WTC11 (cell line): ENCODE data around the gene AADAT. TPM values are rescaled to one million over a fixed set of nuclear protein-coding genes. Genes with fewer than 3 reads are reported as not detected.
A peak's percentile ranks its signal among the peaks of the same experiment; 100 is the strongest.

ENCODE experiments used
- ATAC-seq: fragments of 200-7000 bp; cut with Tn5 transposase; 2 replicates; pipeline ENCODE4 v1.10.0; 2021; ENCODE audit warnings: mild to moderate bottlenecking, moderate library complexity
- CTCF ChIA-PET: fragments of 300-600 bp; sonication (Branson Sonifier 250); formaldehyde crosslinking; loops from one replicate; lab custom pipeline; 2021; ENCODE audit warnings: antibody characterized with exemption; lab: Charles Lee
- POLR2A ChIA-PET: fragments of 350-600 bp; sonication (Branson Sonifier 250); formaldehyde crosslinking; loops from one replicate; lab custom pipeline; 2021; ENCODE audit warnings: antibody characterized with exemption; lab: Charles Lee
- DNase-seq: peaks from one replicate; pipeline ENCODE4 v3.0.0; 2021; ENCODE audit warnings: low spot score
- H3K27ac Mint-ChIP-seq: 2 replicates; pipeline ENCODE4 v1.8.0; 2021; ENCODE audit warnings: mixed read lengths
- H3K27me3 Mint-ChIP-seq: 2 replicates; pipeline ENCODE4 v1.8.0; 2021; ENCODE audit warnings: low read depth, mild to moderate bottlenecking, moderate library complexity, mixed read lengths
- H3K36me3 Mint-ChIP-seq: 2 replicates; pipeline ENCODE4 v1.8.0; 2021; ENCODE audit warnings: mixed read lengths
- H3K4me1 Mint-ChIP-seq: 2 replicates; pipeline ENCODE4 v1.8.0; 2022; ENCODE audit warnings: mixed read lengths
- H3K4me3 Mint-ChIP-seq: 2 replicates; pipeline ENCODE4 v1.8.0; 2021; ENCODE audit warnings: mild to moderate bottlenecking, moderate library complexity, mixed read lengths
- H3K9me3 Mint-ChIP-seq: 2 replicates; pipeline ENCODE4 v1.8.0; 2021; ENCODE audit warnings: mixed read lengths
- CBFB ChIP-seq: sonication (generic); formaldehyde crosslinking; IDR thresholded peaks from 2 replicates; pipeline ENCODE4 v1.8.1; 2022; ENCODE audit warnings: mild to moderate bottlenecking, low read depth, missing genetic modification reagents
- CREB1 ChIP-seq: sonication (generic); formaldehyde crosslinking; IDR thresholded peaks from 2 replicates; pipeline ENCODE4 v1.8.0; 2023; ENCODE audit warnings: mild to moderate bottlenecking, missing genetic modification reagents
- FOXJ3 ChIP-seq: sonication (generic); formaldehyde crosslinking; IDR thresholded peaks from 2 replicates; pipeline ENCODE4 v1.9.0; 2021; ENCODE audit warnings: missing genetic modification reagents, mild to moderate bottlenecking, borderline replicate concordance
- FOXK1 ChIP-seq: sonication (generic); formaldehyde crosslinking; IDR thresholded peaks from 2 replicates; pipeline ENCODE4 v1.8.0; 2022; ENCODE audit warnings: mild to moderate bottlenecking, moderate library complexity, missing genetic modification reagents
- JUN ChIP-seq: sonication (generic); formaldehyde crosslinking; IDR thresholded peaks from 2 replicates; pipeline ENCODE4 v1.8.0; 2023; ENCODE audit warnings: mild to moderate bottlenecking, missing genetic modification reagents
- RORB ChIP-seq: fragments of 250-450 bp; sonication (Bioruptor Pico); IDR thresholded peaks from 2 replicates; pipeline ENCODE4 v1.9.0; 2021; ENCODE audit warnings: mild to moderate bottlenecking
- SOX15 ChIP-seq: fragments of 250-450 bp; sonication (Bioruptor Pico); IDR thresholded peaks from 2 replicates; pipeline ENCODE4 v1.9.0; 2021; ENCODE audit warnings: mild to moderate bottlenecking
- TEAD1 ChIP-seq: sonication (generic); formaldehyde crosslinking; IDR thresholded peaks from 2 replicates; pipeline ENCODE4 v1.8.0; 2022; ENCODE audit warnings: mild to moderate bottlenecking, missing genetic modification reagents
- ZNF138 ChIP-seq: sonication (generic); formaldehyde crosslinking; conservative IDR thresholded peaks from 2 replicates; pipeline ENCODE4 v1.8.1; 2022; ENCODE audit warnings: mild to moderate bottlenecking, moderate library complexity, missing genetic modification reagents
- ZNF219 ChIP-seq: sonication (generic); formaldehyde crosslinking; IDR thresholded peaks from 2 replicates; pipeline ENCODE4 v1.8.0; 2023; ENCODE audit warnings: missing genetic modification reagents, mild to moderate bottlenecking, borderline replicate concordance
- ZNF317 ChIP-seq: sonication (generic); formaldehyde crosslinking; IDR thresholded peaks from 2 replicates; pipeline ENCODE4 v1.8.1; 2023; ENCODE audit warnings: low read depth, mild to moderate bottlenecking, moderate library complexity, missing genetic modification reagents, borderline replicate concordance
- ZNF423 ChIP-seq: fragments of 250-450 bp; sonication (Bioruptor Pico); IDR thresholded peaks from 2 replicates; pipeline ENCODE4 v2.1.2; 2022; ENCODE audit warnings: mild to moderate bottlenecking, moderate library complexity
- total RNA-seq: library from RNA; stranded (reverse); gene quantifications from 3 replicates; pipeline ENCODE4 v1.2.3, GENCODE V29; 2021
- TF ChIP-seq, protein P1 (sequence below): sonication (generic); formaldehyde crosslinking; IDR thresholded peaks from 2 replicates; pipeline ENCODE4 v1.8.1; 2022; ENCODE audit warnings: mild to moderate bottlenecking, moderate library complexity, missing genetic modification reagents
- TF ChIP-seq, protein P2 (sequence below): sonication (generic); formaldehyde crosslinking; conservative IDR thresholded peaks from 2 replicates; pipeline ENCODE4 v1.8.1; 2023; ENCODE audit warnings: mild to moderate bottlenecking, low read depth, missing genetic modification reagents, moderate library complexity
- TF ChIP-seq, protein P3 (sequence below): sonication (generic); formaldehyde crosslinking; IDR thresholded peaks from 2 replicates; pipeline ENCODE4 v1.8.0; 2022; ENCODE audit warnings: mild to moderate bottlenecking, missing genetic modification reagents
- TF ChIP-seq, protein P4 (sequence below): sonication (generic); formaldehyde crosslinking; IDR thresholded peaks from 2 replicates; pipeline ENCODE4 v1.8.1; 2023; ENCODE audit warnings: mild to moderate bottlenecking, missing genetic modification reagents, moderate library complexity
- TF ChIP-seq, protein P5 (sequence below): fragments of 250-450 bp; sonication (Bioruptor Pico); IDR thresholded peaks from 2 replicates; pipeline ENCODE4 v1.9.0; 2021; ENCODE audit warnings: mild to moderate bottlenecking
- TF ChIP-seq, protein P6 (sequence below): sonication (generic); formaldehyde crosslinking; IDR thresholded peaks from 2 replicates; pipeline ENCODE4 v1.8.0; 2022; ENCODE audit warnings: mild to moderate bottlenecking, missing genetic modification reagents
- TF ChIP-seq, protein P7 (sequence below): sonication (generic); formaldehyde crosslinking; IDR thresholded peaks from 2 replicates; pipeline ENCODE4 v1.8.0; 2022; ENCODE audit warnings: mild to moderate bottlenecking, missing genetic modification reagents
- TF ChIP-seq, protein P8 (sequence below): fragments of 250-450 bp; sonication (Bioruptor Pico); IDR thresholded peaks from 2 replicates; pipeline ENCODE4 v1.9.0; 2021; ENCODE audit warnings: mild to moderate bottlenecking

The AADAT gene
- total RNA-seq, 1 experiment from 2014 or later, result 12.3 TPM

DNA sequence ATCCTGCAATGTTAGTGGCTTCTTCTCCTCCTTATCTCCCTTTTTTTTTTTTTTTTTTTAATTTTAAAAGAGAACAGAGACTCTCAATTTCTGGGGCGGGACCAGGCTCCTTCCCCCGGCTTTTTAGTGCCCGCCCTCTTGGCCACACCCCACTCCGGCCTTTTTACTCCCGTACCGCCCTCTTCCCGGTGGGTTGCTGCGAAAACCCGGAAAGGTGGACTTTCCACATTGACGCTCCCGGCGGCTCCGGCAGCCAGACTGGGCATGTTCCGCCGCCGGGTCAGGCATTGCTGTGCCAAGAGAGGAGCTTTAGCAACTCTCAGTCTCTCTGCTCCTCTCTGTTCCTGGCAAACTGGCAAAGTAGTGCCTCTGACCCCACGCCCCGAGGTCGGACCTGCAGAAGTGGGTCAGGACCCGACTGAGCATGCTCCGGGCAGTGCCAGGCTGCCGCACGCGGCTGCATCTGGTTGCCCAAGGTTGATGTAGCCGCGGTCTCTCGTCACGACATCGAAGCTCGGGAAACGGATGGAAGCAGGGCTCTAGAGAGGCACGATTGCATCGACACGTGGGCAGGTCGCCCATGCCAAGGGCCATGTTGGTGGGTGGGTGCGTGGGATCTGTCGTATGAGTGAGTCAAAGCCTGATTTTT, 62.5 kb downstream of the AADAT start (continued):
- TF ChIP-seq SOX15 (no peak), ZNF317 (CRISPR knock-in tag) (peak; percentile 64), CREB1 (peak; percentile 98), ZNF423 (CRISPR knock-in tag) (no peak), TEAD1 (CRISPR knock-in tag) (peak; percentile 95), CBFB (CRISPR knock-in tag) (peak; percentile 92; the same call in 1 of the 2 replicates), FOXK1 (CRISPR knock-in tag) (peak; percentile 96), ZNF138 (CRISPR knock-in tag) (peak; percentile 99)
- TF ChIP-seq, protein P1, sequence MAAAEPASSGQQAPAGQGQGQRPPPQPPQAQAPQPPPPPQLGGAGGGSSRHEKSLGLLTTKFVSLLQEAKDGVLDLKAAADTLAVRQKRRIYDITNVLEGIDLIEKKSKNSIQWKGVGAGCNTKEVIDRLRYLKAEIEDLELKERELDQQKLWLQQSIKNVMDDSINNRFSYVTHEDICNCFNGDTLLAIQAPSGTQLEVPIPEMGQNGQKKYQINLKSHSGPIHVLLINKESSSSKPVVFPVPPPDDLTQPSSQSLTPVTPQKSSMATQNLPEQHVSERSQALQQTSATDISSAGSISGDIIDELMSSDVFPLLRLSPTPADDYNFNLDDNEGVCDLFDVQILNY (CRISPR knock-in tag), result peak; percentile 90; the same call in 1 of the 2 replicates
- TF ChIP-seq, protein P2, sequence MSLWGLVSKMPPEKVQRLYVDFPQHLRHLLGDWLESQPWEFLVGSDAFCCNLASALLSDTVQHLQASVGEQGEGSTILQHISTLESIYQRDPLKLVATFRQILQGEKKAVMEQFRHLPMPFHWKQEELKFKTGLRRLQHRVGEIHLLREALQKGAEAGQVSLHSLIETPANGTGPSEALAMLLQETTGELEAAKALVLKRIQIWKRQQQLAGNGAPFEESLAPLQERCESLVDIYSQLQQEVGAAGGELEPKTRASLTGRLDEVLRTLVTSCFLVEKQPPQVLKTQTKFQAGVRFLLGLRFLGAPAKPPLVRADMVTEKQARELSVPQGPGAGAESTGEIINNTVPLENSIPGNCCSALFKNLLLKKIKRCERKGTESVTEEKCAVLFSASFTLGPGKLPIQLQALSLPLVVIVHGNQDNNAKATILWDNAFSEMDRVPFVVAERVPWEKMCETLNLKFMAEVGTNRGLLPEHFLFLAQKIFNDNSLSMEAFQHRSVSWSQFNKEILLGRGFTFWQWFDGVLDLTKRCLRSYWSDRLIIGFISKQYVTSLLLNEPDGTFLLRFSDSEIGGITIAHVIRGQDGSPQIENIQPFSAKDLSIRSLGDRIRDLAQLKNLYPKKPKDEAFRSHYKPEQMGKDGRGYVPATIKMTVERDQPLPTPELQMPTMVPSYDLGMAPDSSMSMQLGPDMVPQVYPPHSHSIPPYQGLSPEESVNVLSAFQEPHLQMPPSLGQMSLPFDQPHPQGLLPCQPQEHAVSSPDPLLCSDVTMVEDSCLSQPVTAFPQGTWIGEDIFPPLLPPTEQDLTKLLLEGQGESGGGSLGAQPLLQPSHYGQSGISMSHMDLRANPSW (CRISPR knock-in tag), result 0 out of 2 replicates have a peak, but pooled peaks have one; percentile 93

DNA sequence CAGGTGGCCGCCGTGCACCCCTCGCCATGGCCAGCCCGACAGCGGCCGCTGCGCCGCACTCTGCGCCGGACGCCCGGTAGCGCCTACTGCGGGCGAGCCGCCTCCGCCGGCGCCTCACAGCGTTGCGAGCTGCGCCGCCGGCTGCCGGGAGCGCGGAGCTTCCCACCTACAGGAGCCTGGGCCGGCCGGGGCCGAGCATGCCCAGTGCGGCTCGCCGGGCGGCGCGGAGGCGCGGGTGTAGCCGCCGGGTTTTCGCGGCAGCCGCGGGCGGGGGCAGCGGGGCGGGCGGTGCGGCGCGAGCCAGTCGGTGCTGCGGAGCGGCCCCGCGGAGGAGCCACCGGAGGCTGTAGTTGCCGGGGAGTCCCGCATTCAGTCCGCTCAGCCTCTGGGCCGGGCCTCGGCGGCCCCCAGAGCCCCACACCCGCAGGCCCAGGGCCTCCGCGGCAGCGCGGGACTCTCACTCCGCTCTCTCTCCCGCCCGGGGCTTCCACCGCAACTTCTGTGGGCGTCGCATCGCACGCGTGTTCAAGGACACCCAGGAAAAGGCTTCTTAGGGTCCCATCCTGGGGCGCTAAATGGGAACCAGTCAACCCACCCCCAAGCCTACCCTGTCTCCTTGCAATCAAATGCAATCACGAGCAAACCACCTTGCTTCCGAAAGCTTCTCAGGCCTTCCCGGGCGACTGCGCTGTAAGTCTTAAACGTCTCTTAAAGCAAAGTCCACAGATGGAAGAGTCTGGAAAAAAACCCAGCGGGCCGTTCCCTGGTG, 63.3 kb downstream of the AADAT start, which contains the start of gene MFAP3L:
MFAP3L (minus strand) TSS at position 143 of the 769 bp plus-strand sequence. CDS start 20,518 bp downstream, outside the sequence.
- CTCF ChIA-PET, result interaction anchor here (1.4 to 3.0 kb wide), 3 partner anchors 216 to 414 kb away, joined by 3 to 12 read pairs (median 9); partner anchors contain the start of gene NEK1
- peaks cover 9% of the 10 kb centered on the region; the same call in 1 of the 2 replicates for H3K9me3 Mint-ChIP-seq
- POLR2A ChIA-PET, result interaction anchor here (0.6 to 1.4 kb wide), 3 partner anchors 14 to 406 kb away, joined by 4 to 5 read pairs (median 4); partner anchors contain the start of gene CLCN3
- ATAC-seq, result peak; percentile 87
- H3K27ac Mint-ChIP-seq, result peak within 1 kb of the TSS; percentile 88
- peaks cover 10% of the 10 kb centered on the region for H3K36me3 Mint-ChIP-seq
- H3K4me1 Mint-ChIP-seq, result peaks cover 28% of the 10 kb centered on the region
- peak; percentile 88 for DNase-seq
- H3K4me3 Mint-ChIP-seq, result peak within 1 kb of the TSS; percentile 85
- peaks cover 50% of the 10 kb centered on the region for H3K27me3 Mint-ChIP-seq
- TF ChIP-seq, protein P3, sequence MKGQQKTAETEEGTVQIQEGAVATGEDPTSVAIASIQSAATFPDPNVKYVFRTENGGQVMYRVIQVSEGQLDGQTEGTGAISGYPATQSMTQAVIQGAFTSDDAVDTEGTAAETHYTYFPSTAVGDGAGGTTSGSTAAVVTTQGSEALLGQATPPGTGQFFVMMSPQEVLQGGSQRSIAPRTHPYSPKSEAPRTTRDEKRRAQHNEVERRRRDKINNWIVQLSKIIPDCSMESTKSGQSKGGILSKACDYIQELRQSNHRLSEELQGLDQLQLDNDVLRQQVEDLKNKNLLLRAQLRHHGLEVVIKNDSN (CRISPR knock-in tag), result no peak
- TF ChIP-seq JUN (CRISPR knock-in tag), result no peak
- TF ChIP-seq, protein P4, sequence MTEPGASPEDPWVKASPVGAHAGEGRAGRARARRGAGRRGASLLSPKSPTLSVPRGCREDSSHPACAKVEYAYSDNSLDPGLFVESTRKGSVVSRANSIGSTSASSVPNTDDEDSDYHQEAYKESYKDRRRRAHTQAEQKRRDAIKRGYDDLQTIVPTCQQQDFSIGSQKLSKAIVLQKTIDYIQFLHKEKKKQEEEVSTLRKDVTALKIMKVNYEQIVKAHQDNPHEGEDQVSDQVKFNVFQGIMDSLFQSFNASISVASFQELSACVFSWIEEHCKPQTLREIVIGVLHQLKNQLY (CRISPR knock-in tag), result no peak
- no peak for TF ChIP-seq RORB (CRISPR knock-in tag)
- TF ChIP-seq, protein P1 (CRISPR knock-in tag), result peak; percentile 73
- no peak for TF ChIP-seq FOXJ3 (CRISPR knock-in tag)
- TF ChIP-seq, protein P5, sequence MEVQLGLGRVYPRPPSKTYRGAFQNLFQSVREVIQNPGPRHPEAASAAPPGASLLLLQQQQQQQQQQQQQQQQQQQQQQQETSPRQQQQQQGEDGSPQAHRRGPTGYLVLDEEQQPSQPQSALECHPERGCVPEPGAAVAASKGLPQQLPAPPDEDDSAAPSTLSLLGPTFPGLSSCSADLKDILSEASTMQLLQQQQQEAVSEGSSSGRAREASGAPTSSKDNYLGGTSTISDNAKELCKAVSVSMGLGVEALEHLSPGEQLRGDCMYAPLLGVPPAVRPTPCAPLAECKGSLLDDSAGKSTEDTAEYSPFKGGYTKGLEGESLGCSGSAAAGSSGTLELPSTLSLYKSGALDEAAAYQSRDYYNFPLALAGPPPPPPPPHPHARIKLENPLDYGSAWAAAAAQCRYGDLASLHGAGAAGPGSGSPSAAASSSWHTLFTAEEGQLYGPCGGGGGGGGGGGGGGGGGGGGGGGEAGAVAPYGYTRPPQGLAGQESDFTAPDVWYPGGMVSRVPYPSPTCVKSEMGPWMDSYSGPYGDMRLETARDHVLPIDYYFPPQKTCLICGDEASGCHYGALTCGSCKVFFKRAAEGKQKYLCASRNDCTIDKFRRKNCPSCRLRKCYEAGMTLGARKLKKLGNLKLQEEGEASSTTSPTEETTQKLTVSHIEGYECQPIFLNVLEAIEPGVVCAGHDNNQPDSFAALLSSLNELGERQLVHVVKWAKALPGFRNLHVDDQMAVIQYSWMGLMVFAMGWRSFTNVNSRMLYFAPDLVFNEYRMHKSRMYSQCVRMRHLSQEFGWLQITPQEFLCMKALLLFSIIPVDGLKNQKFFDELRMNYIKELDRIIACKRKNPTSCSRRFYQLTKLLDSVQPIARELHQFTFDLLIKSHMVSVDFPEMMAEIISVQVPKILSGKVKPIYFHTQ, result no peak
- TF ChIP-seq, protein P6, sequence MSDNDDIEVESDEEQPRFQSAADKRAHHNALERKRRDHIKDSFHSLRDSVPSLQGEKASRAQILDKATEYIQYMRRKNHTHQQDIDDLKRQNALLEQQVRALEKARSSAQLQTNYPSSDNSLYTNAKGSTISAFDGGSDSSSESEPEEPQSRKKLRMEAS, result no peak
- no peak for TF ChIP-seq ZNF138 (CRISPR knock-in tag)
- TF ChIP-seq, protein P7, sequence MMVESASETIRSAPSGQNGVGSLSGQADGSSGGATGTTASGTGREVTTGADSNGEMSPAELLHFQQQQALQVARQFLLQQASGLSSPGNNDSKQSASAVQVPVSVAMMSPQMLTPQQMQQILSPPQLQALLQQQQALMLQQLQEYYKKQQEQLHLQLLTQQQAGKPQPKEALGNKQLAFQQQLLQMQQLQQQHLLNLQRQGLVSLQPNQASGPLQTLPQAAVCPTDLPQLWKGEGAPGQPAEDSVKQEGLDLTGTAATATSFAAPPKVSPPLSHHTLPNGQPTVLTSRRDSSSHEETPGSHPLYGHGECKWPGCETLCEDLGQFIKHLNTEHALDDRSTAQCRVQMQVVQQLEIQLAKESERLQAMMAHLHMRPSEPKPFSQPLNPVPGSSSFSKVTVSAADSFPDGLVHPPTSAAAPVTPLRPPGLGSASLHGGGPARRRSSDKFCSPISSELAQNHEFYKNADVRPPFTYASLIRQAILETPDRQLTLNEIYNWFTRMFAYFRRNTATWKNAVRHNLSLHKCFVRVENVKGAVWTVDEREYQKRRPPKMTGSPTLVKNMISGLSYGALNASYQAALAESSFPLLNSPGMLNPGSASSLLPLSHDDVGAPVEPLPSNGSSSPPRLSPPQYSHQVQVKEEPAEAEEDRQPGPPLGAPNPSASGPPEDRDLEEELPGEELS (CRISPR knock-in tag), result 0 out of 2 replicates have a peak, but pooled peaks have one; percentile 11
- TF ChIP-seq, protein P8, sequence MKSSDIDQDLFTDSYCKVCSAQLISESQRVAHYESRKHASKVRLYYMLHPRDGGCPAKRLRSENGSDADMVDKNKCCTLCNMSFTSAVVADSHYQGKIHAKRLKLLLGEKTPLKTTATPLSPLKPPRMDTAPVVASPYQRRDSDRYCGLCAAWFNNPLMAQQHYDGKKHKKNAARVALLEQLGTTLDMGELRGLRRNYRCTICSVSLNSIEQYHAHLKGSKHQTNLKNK (CRISPR knock-in tag), result no peak
- TF ChIP-seq ZNF219 (CRISPR knock-in tag), result no peak
